CD1c-positive myeloid dendritic cell (primary cell): ENCODE measurements around the gene COL19A1.

Source experiments
- DNase-seq: peaks from one replicate; pipeline ENCODE4 v3.0.0-alpha.2; 2016; ENCODE audit errors: extremely low spot score

The COL19A1 gene

DNA sequence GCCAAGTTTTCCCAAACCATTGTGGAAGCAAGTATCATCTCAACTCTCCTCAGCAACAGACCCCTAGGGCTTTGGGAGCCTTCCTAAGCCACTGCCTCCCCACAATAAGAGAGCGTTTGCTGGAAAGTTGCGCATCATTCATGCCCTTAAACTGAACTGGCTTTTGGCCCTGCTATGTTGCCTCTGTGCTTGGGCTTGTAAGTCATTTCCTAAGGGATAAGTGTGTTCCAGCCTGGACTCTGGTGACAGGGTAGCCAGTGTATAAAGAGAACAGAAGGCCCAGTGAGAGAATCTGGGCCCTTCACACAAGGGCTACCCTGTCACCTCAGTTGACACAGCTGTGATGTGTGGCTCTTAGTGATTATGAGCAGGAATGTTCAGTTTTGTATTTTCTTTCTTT, 358.7 kb downstream of the COL19A1 start:
- no peak for DNase-seq

DNA sequence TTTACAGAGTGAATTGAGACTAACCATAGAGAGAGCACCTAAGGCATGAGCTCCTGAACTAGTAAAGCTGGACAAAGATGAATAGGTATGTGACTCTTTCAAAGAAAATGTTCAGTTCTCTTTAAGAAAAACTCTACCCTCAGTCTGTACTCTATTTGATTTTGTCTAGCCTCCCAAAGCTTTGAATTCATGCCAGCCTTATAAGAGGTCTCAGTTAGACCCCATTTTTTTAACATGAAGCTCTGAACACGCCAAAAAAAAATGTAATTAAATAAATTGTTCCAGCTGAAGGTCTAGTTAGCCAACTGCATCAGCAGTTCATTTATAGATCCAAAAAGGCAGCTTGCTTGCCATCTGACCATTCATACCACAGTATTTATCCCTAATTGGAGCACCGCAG, 365.0 kb downstream of the COL19A1 start:
- DNase-seq: no peak

DNA sequence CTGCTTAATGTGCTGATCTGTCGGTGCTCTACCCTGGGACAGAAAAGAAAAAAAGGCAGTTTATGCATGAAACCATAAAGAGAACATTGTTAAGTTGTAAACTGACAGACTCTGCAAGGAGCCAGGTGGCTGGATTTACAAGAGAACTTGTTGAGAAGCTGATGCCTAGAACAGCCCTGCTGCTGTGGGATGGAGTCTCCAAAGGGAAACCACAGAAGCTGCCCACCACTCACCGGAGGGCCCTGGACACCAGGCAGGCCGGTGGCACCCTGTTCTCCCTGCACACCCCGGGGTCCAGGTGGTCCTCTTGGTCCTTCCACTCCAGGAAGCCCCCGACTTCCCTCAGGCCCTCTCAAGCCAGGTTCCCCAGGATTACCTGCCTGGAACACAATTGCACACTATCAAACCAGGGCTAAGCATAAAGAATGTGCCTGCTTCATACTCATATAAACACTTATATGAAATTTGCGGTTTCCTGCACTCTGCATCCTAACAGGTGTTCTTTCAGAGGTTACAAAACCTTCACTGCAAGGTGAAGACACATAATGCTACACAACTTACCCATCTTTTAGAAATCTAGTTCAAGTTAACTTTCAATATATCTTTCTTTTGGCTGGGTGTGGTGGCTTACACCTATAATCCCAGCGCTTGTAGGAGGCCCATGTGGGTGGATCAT, 368.3 kb downstream of the COL19A1 start:
- no peak for DNase-seq

DNA sequence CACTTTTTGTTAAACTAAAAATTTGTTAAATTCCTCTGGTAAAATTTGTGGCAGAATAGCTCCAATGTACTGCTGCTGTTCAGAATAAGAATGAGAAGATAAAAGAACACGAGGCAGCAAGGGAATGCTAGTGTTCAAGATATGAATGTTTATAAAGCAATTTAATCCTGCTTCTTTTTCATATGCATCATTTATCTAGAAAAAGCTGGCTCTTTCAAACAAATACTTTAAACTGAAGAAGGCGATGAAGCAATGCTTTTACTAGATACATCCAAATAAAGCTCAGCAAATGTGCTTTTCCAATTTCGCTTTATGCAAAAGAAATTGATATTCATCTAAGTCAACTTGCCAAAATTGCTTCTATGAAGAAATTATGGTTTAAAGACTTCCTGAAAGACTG, 370.0 kb downstream of the COL19A1 start:
- DNase-seq: no peak

DNA sequence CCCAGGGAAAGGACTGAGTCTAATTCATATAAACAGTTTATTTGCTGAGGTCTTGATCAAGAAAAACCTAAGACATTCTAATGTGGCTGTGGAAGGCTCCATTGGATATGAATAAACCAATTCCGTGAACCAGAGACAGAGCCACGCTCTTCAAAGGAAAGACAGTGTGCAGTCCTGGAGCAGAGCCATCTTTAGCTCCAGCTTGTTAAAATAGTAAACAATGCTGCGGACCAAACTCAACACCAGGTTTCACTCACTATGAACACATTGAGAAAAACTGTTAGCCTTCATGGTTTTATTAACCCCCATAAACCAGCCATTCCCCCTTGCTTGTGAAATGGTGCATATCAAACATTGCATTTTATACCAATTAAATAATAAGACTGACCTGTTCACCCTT, 374.7 kb downstream of the COL19A1 start:
- no peak for DNase-seq

DNA sequence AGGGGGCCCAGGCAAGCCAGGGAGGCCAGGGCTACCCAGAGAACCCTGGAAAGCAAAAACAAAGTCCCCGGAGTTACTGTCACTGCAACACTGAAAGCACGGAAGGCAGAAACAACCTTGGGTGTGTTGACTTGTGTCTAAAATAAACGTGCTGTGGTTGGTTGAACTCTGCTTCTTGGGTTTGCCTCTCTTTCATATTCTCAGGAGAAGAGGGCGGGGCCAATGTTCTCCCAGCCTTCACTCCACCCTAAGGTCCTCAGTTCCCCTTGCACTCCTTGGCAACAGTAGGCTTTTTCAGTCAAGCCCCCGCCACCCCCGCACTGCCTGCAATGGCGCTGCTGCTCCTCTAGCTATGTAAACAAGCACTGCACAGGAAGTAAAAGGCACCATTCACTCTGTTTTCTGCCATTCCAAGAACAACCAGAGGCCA, 375.6 kb downstream of the COL19A1 start:
- no peak for DNase-seq

DNA sequence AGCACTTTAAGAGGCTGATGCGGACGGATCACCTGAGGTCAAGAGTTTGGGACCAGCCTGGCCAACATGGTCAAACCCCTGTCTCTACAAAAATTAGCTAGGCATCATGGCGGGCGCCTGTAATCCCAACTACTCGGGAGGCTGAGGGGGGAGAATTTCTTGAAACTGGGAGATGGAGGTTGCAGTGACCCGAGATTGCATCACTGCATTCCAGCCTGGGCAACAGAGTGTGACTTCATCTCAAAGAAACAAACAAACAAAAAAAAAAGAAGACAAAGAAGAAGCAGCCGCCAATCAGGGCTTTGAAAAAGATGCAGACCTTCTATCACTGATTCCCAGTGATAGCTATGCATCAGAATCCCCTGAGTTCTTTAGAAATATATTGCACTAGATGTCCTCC, 379.8 kb downstream of the COL19A1 start:
- DNase-seq: no peak

DNA sequence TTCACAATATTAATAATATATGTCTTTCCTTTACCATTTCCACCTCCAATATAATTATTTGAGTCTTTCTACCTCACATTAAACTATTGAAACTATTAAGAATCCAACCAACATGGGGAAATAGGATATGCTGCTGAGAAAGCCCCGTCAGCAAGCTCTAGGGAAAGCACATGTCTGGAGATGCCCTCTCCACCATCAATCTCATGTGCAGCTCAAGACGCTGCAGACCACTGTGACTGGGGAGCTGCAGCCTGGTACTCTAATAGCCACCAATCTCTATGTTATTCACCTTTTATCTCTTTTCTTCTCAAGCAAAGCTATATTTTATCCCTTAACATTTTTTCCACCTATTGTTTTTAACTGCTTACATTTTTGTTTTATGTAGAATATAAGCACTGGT, 386.2 kb downstream of the COL19A1 start:
- DNase-seq: no peak

DNA sequence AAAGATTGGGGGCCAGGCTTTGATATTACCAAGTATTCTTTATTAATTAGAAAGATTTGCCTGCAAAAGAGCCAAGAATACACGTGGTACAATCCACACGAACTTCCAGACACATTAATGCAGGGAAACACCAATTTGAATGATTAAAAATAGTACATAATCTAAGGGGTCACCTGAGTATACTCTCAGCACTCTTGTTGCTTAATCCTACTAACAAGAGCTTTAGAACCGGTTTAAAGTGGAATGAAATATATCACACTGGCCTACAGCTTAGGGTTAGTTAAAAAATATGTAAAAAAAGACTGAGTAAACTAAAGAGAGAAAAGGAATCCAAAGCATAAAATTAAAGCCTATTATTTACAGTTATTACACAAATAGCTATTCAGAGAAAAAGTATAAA, 387.6 kb downstream of the COL19A1 start:
- DNase-seq: no peak

DNA sequence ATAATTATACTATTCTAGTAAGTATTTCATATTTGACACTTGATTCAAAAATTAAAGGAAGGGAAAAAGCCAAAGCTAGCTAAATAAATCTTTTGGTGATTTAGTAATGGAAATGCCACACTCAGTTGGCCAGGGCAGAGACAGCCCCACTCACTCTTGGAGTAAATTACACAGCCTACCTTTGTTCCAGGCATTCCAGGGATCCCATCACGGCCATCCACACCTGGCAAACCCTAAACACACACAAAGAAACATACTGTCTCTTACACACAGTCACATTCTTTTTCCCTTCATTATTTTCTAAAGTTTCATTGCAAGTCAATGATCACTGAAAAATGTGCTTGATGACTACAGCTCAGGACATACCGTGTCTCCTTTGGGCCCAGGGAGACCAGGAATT, 388.4 kb downstream of the COL19A1 start:
- no peak for DNase-seq

DNA sequence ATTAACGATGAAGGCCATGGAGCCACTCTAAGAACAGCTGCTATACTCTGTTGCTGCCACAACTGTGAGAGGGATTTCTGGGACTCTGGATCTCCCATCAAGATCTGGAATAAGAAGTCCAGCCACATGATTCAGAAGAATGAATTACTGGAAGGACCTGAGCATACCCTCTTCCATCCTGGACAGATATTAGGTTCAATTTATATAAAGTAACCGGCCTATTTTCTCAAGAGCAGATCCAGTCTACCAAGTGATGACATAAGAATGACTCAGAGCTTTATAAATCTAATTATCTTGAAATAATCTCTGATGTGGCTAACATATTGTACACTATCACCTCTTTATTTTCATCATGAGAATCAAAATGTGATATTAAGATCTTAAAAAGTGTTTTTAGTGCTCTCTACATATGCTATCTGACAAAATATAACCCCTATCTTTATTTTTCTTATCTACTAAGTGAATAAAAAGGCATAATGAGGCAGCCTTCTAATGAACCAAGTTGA, 391.5 kb downstream of the COL19A1 start:
- DNase-seq: no peak

DNA sequence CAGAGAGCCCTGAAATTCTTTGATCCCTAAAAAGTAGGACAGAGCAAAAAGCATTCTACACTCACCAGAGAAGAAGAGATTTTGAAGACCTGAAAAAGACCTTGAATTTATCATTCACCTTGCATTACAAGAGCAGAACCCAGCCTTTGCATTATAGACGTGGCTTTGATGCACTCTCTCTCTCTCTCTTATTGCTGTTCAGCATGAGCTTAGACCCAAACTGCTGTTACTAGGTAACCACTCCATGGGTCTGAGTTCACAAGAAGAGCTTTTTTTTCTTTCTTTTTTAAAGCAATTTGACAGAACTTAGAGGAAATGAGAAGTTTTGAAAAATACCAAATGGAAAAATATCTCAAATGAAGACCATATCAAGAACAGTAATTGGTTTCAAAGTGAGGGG, 392.1 kb downstream of the COL19A1 start:
- no peak for DNase-seq
